ENCODE measurements around the gene GTSE1. TPM values are rescaled to one million over a fixed set of nuclear protein-coding genes. Genes with fewer than 3 reads are reported as not detected.

Gene GTSE1
- total and polyA plus RNA-seq, 2 of the 13 experiments (the other 11 are each of a cell fraction or from before 2014, with no cell fraction given), result 10.7 to 13.5 TPM

DNA sequence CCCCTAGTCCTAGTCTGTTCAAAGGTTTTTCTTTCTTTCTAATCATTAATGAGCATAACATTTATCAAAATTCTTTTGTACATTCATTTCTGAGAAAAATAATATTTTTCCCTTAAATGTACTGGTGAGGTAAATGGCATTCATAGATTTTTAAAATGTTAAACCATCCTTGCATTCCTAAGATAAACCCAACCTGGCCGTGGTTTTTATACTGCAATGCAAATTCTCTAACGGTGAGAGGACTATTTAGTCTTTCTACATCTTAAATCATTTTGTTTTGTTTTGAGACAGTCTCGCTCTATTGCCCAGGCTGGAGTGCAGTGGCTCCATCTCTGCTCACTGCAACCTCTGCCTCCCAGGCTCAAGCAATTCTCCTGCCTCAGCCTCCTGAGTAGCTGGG, 79.4 kb downstream of the GTSE1 start:
- 98% methylated on average over 3 of the region's 3 CpGs for WGBS (ENCODE audit: low lambda C conversion rate)

GRCh38 chr22:46376908-46377524, 80.3 kb downstream of the GTSE1 start:
- CTCF ChIA-PET (ENCODE audit: low intra/inter-chr PET ratio, low total read pairs), result no interaction called here
- peak overlapping the region; percentile 35 for H3K9ac ChIP-seq (ENCODE audit: insufficient read depth, low read depth, low read length)
- H3K9me3 ChIP-seq (ENCODE audit: low read length), result 0 out of 2 replicates have a peak, but pooled peaks cover 5% of the 10 kb centered on the region
- intact Hi-C loops (cut with micrococcal nuclease; ENCODE audit: unreplicated experiment), result loop anchor here (5.0 kb wide), 1 partner anchor 65 kb away; no protein-coding TSS in a partner anchor
- in situ Hi-C loops (cut with HindIII; ENCODE audit: extremely low pct_ligation_motif_present, low pct_unique_long_range_greater_than_20kb), result no loop called here
- ATAC-seq, result peak; percentile 20
- peak overlapping the region; percentile 93 for H3K27ac ChIP-seq (ENCODE audit: extremely low read length, insufficient read depth, low read length)
- 77% methylated on average over 14 of the region's 19 CpGs for WGBS (ENCODE audit: low lambda C conversion rate)
- no peak for FAIRE-seq
- no peaks in the 10 kb centered on the region for H4K20me1 ChIP-seq (ENCODE audit: insufficient read depth, low read length)
- peak overlapping the region in 1 of 3 experiments; percentile 46; a peak in 1 of 6 replicates for H3K4me3 ChIP-seq (replicated peaks in 1 of 3; ENCODE audit: insufficient read depth in 1 of 3, low read depth in 2 of 3, low read length in 3 of 3)
- H2AFZ ChIP-seq (ENCODE audit: low read length), result no peak overlapping the region
- no TSS peak for BruUV-seq (replicated peaks)
- H3K4me1 ChIP-seq (ENCODE audit: insufficient read depth, low read length), result peaks cover 58% of the 10 kb centered on the region
- H3K79me2 ChIP-seq (ENCODE audit: insufficient read depth, low read length), result no peaks in the 10 kb centered on the region
- H3K36me3 ChIP-seq (replicated peaks in 1 of 2; ENCODE audit: control insufficient read depth in 1 of 2, insufficient read depth in 2 of 2, low read length in 2 of 2), result no peaks in the 10 kb centered on the region
- POLR2A ChIA-PET, result interaction anchor here (0.8 to 2.6 kb wide), 12 partner anchors 7 to 275 kb away, joined by 3 to 33 read pairs (median 5); partner anchors contain the start of genes TRMU and TTC38
- no peaks in the 10 kb centered on the region; a peak in 1 of 5 replicates for H3K27me3 ChIP-seq (ENCODE audit: control insufficient read depth in 1 of 2, insufficient read depth in 2 of 2, low read length in 2 of 2)
- peak; percentile 21 for DNase-seq (ENCODE audit: low spot score)
- H3K4me2 ChIP-seq (ENCODE audit: low read depth, low read length), result peak overlapping the region; percentile 97
- TF ChIP-seq, protein P1, sequence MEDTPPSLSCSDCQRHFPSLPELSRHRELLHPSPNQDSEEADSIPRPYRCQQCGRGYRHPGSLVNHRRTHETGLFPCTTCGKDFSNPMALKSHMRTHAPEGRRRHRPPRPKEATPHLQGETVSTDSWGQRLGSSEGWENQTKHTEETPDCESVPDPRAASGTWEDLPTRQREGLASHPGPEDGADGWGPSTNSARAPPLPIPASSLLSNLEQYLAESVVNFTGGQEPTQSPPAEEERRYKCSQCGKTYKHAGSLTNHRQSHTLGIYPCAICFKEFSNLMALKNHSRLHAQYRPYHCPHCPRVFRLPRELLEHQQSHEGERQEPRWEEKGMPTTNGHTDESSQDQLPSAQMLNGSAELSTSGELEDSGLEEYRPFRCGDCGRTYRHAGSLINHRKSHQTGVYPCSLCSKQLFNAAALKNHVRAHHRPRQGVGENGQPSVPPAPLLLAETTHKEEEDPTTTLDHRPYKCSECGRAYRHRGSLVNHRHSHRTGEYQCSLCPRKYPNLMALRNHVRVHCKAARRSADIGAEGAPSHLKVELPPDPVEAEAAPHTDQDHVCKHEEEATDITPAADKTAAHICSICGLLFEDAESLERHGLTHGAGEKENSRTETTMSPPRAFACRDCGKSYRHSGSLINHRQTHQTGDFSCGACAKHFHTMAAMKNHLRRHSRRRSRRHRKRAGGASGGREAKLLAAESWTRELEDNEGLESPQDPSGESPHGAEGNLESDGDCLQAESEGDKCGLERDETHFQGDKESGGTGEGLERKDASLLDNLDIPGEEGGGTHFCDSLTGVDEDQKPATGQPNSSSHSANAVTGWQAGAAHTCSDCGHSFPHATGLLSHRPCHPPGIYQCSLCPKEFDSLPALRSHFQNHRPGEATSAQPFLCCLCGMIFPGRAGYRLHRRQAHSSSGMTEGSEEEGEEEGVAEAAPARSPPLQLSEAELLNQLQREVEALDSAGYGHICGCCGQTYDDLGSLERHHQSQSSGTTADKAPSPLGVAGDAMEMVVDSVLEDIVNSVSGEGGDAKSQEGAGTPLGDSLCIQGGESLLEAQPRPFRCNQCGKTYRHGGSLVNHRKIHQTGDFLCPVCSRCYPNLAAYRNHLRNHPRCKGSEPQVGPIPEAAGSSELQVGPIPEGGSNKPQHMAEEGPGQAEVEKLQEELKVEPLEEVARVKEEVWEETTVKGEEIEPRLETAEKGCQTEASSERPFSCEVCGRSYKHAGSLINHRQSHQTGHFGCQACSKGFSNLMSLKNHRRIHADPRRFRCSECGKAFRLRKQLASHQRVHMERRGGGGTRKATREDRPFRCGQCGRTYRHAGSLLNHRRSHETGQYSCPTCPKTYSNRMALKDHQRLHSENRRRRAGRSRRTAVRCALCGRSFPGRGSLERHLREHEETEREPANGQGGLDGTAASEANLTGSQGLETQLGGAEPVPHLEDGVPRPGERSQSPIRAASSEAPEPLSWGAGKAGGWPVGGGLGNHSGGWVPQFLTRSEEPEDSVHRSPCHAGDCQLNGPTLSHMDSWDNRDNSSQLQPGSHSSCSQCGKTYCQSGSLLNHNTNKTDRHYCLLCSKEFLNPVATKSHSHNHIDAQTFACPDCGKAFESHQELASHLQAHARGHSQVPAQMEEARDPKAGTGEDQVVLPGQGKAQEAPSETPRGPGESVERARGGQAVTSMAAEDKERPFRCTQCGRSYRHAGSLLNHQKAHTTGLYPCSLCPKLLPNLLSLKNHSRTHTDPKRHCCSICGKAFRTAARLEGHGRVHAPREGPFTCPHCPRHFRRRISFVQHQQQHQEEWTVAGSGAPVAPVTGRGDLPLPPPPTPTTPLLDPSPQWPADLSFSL (CRISPR knock-in tag; IDR thresholded peaks at IDR 0.05), result no peak
- TF ChIP-seq, protein P2, sequence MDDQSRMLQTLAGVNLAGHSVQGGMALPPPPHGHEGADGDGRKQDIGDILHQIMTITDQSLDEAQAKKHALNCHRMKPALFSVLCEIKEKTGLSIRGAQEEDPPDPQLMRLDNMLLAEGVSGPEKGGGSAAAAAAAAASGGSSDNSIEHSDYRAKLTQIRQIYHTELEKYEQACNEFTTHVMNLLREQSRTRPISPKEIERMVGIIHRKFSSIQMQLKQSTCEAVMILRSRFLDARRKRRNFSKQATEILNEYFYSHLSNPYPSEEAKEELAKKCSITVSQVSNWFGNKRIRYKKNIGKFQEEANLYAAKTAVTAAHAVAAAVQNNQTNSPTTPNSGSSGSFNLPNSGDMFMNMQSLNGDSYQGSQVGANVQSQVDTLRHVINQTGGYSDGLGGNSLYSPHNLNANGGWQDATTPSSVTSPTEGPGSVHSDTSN (CRISPR knock-in tag; IDR thresholded peaks at IDR 0.05; ENCODE audit: borderline replicate concordance), result no peak
- no peak for TF ChIP-seq PHF20 (CRISPR knock-in tag; IDR thresholded peaks at IDR 0.05)
- TF ChIP-seq ZNF780A (CRISPR knock-in tag; IDR thresholded peaks at IDR 0.05), result no peak
- no peak for TF ChIP-seq SCMH1 (CRISPR knock-in tag; IDR thresholded peaks at IDR 0.05; ENCODE audit: borderline replicate concordance)
- peak; percentile 89 for TF ChIP-seq ZBTB38 (CRISPR knock-in tag; IDR thresholded peaks at IDR 0.05)

More for the DNA sequence above, 79.4 kb downstream of the GTSE1 start:
- ChIA-PET POLR2A (interaction anchor here (2.5 kb wide), 1 partner anchor 8 kb away, joined by 33 read pairs; no protein-coding TSS in a partner anchor), CTCF (ENCODE audit: low intra/inter-chr PET ratio, low total read pairs) (no interaction called here)
- Histone ChIP-seq H3K4me3 (replicated peaks in 1 of 3; ENCODE audit: insufficient read depth in 1 of 3, low read depth in 2 of 3, low read length in 3 of 3) (no peak overlapping the region), H4K20me1 (ENCODE audit: insufficient read depth, low read length) (no peaks in the 10 kb centered on the region), H3K79me2 (ENCODE audit: insufficient read depth, low read length) (no peaks in the 10 kb centered on the region), H3K4me1 (ENCODE audit: insufficient read depth, low read length) (peaks cover 62% of the 10 kb centered on the region), H3K9me3 (ENCODE audit: low read length) (0 out of 2 replicates have a peak, but pooled peaks cover 5% of the 10 kb centered on the region), H3K27me3 (ENCODE audit: control insufficient read depth in 1 of 2, insufficient read depth in 2 of 2, low read length in 2 of 2) (no peaks in the 10 kb centered on the region; a peak in 1 of 5 replicates), H3K4me2 (ENCODE audit: low read depth, low read length) (no peak overlapping the region), H2AFZ (ENCODE audit: low read length) (no peak overlapping the region), H3K9ac (ENCODE audit: insufficient read depth, low read depth, low read length) (no peak overlapping the region), H3K27ac (ENCODE audit: extremely low read length, insufficient read depth, low read length) (no peak overlapping the region), H3K36me3 (replicated peaks in 1 of 2; ENCODE audit: control insufficient read depth in 1 of 2, insufficient read depth in 2 of 2, low read length in 2 of 2) (no peaks in the 10 kb centered on the region)
- FAIRE-seq, result no peak
- no peak for ATAC-seq
- TF ChIP-seq ZFP90 (CRISPR knock-in tag; IDR thresholded peaks at IDR 0.05; ENCODE audit: borderline replicate concordance), result no peak
- TF ChIP-seq ZNF337 (CRISPR knock-in tag; IDR thresholded peaks at IDR 0.05; ENCODE audit: borderline replicate concordance, low read depth), result no peak
- TF ChIP-seq FLYWCH1 (CRISPR knock-in tag; IDR thresholded peaks at IDR 0.05), result no peak
- no peak for TF ChIP-seq ZKSCAN1 (IDR thresholded peaks at IDR 0.05; ENCODE audit: low read length)
- no peak for DNase-seq (ENCODE audit: low spot score)
- intact Hi-C loops (cut with micrococcal nuclease; ENCODE audit: unreplicated experiment), result loop anchor here (5.0 kb wide), 1 partner anchor 66 kb away; no protein-coding TSS in a partner anchor
- no TSS peak for BruUV-seq (replicated peaks)
- in situ Hi-C loops (cut with HindIII; ENCODE audit: extremely low pct_ligation_motif_present, low pct_unique_long_range_greater_than_20kb), result no loop called here

Data from HepG2 (cell line).